ENCODE results near the gene EFCAB6. TPM values are rescaled to one million over a fixed set of nuclear protein-coding genes. Genes with fewer than 3 reads are reported as not detected.

Gene EFCAB6
- total and polyA plus RNA-seq, 9 of the 15 experiments (the other 6 are each of a cell fraction or from before 2014, with no cell fraction given) = 0.06 TPM; not detected in 8

DNA sequence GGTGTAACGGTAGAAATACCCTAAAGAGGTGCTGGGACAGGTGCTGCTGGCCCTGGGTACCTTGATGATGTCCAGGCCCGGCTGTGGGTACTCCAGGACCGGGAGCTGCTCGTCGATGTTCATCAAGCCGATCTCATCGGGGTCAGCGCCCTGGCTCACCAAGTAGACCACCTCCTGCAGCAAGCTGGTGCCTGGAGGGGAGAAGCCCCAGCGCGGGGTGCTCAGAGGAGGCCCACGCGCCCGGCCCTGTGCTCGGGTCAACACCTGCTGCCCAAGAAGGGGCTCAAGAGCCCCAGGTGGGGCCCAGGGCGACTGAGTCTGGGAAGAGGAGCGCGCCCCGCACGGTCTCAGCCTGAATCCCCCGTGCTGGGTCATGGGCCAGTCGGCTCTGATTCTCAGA, 29.6 kb upstream of the EFCAB6 start:
- no peak for ATAC-seq
- in situ Hi-C loops (cut with MboI) = no loop called here
- peaks cover 6 to 41% of the 10 kb centered on the region in 2 experiments; a peak in 4 of 5 replicates for H3K27me3 ChIP-seq (ENCODE audit: control insufficient read depth in 2 of 2, insufficient read depth in 2 of 2, low read length in 2 of 2)

DNA sequence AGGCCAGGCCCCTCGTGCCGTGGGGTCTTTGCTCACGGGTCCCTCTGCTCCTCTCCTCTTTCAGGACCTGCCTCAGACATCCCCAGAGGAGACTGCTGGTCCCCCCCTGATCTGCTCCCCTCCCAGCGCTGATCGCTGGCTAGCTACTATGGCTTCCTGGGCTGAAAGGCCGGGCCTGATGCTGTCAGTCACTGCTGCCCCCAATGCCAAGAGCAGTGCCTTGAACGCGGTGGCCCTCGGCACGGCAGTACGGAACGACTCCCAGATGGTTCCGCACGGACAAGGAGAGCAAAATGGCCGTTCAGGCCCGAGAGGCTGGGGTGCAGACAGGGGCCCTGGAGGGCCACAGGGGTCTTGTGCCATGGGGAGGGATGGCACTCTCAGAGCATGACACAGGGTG, 28.7 kb upstream of the EFCAB6 start:
- Histone ChIP-seq H3K27me3 (ENCODE audit: control insufficient read depth in 2 of 2, insufficient read depth in 2 of 2, low read length in 2 of 2) (peaks cover 6 to 32% of the 10 kb centered on the region in 2 experiments; a peak in 4 of 5 replicates), H3K9ac (ENCODE audit: insufficient read depth in 1 of 2, low read depth in 2 of 2, low read length in 2 of 2) (no peak overlapping the region), H3K9me3 (replicated peaks; ENCODE audit: control insufficient read depth, insufficient read depth, low read depth, low read length) (no peaks in the 10 kb centered on the region), H3K27ac (ENCODE audit: extremely low read depth, low read depth, low read length) (no peak overlapping the region), H2AFZ (ENCODE audit: low read depth, low read length) (no peak overlapping the region), H3K9me1 (ENCODE audit: control insufficient read depth, insufficient read depth, low read length) (no peaks in the 10 kb centered on the region), H3K79me2 (ENCODE audit: control insufficient read depth, insufficient read depth, low read length) (no peaks in the 10 kb centered on the region), H3K4me3 (no peak overlapping the region), H3K4me2 (ENCODE audit: insufficient read depth, low read length) (no peak overlapping the region), H3K36me3 (ENCODE audit: control insufficient read depth, insufficient read depth, low read length) (no peaks in the 10 kb centered on the region), H4K20me1 (replicated peaks; ENCODE audit: control insufficient read depth, insufficient read depth, low read length) (no peaks in the 10 kb centered on the region), H3K4me1 (replicated peaks in 1 of 2; ENCODE audit: control insufficient read depth in 2 of 2, insufficient read depth in 2 of 2, low read length in 2 of 2) (no peaks in the 10 kb centered on the region)
- POLR2A ChIA-PET = no interaction called here
- DNase-seq (ENCODE audit: extremely low read depth in 1 of 4, low spot score in 3 of 4) (no peak), ATAC-seq (no peak), FAIRE-seq (no peak)
- 0% methylated on average over 14 of the region's 16 CpGs for WGBS (ENCODE audit: insufficient coverage, low coverage, missing lambda C conversion rate)
- intact Hi-C loops (cut with micrococcal nuclease) = no loop called here
- CTCF ChIA-PET (ENCODE audit: low intra/inter-chr PET ratio) = no interaction called here
- BruUV-seq (replicated peaks) = no TSS peak
- no peak for TF ChIP-seq RNF2 (IDR thresholded peaks at IDR 0.05)
- no peak for TF ChIP-seq MTA2 (IDR thresholded peaks at IDR 0.05; ENCODE audit: low read depth)
- no peak for TF ChIP-seq POLR2H (tag; IDR thresholded peaks at IDR 0.05; ENCODE audit: low read depth)
- TF ChIP-seq TCF3 (CRISPR knock-in tag; IDR thresholded peaks at IDR 0.05) = no peak
- TF ChIP-seq ZNF444 (CRISPR knock-in tag; IDR thresholded peaks at IDR 0.05) = no peak
- TF ChIP-seq SP2 (IDR thresholded peaks at IDR 0.05; ENCODE audit: extremely low read depth, low read depth, low read length, poor library complexity, severe bottlenecking) = no peak
- no peak for TF ChIP-seq NCOA6 (IDR thresholded peaks at IDR 0.05)
- no peak for TF ChIP-seq FOXA3 (CRISPR knock-in tag; conservative IDR thresholded peaks at IDR 0.05 in 1 of 2, IDR thresholded peaks at IDR 0.05 in 1 of 2)
- no peak for TF ChIP-seq TCF7L2 (IDR thresholded peaks at IDR 0.05; ENCODE audit: low read depth, low read length)
- TF ChIP-seq BACH1 (tag; IDR thresholded peaks at IDR 0.05) = no peak
- TF ChIP-seq, protein P1, sequence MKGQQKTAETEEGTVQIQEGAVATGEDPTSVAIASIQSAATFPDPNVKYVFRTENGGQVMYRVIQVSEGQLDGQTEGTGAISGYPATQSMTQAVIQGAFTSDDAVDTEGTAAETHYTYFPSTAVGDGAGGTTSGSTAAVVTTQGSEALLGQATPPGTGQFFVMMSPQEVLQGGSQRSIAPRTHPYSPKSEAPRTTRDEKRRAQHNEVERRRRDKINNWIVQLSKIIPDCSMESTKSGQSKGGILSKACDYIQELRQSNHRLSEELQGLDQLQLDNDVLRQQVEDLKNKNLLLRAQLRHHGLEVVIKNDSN (CRISPR knock-in tag; IDR thresholded peaks at IDR 0.05) = no peak
- no peak for TF ChIP-seq CREB1 (IDR thresholded peaks at IDR 0.05)
- TF ChIP-seq CREB1 (CRISPR knock-in tag; IDR thresholded peaks at IDR 0.05) = no peak
- TF ChIP-seq HDAC3 (IDR thresholded peaks at IDR 0.05; ENCODE audit: borderline replicate concordance, partially characterized antibody) = no peak
- in situ Hi-C loops (cut with MboI) = no loop called here

More for the DNA sequence above, 29.6 kb upstream of the EFCAB6 start:
- H3K36me3 ChIP-seq (ENCODE audit: control insufficient read depth, insufficient read depth, low read length) = no peaks in the 10 kb centered on the region
- DNase-seq (ENCODE audit: extremely low read depth in 1 of 4, low spot score in 3 of 4) (no peak), FAIRE-seq (no peak)
- no peak overlapping the region for H3K27ac ChIP-seq (ENCODE audit: extremely low read depth, low read depth, low read length)
- H3K4me3 ChIP-seq = no peak overlapping the region
- no peak overlapping the region for H3K4me2 ChIP-seq (ENCODE audit: insufficient read depth, low read length)
- no peaks in the 10 kb centered on the region for H3K79me2 ChIP-seq (ENCODE audit: control insufficient read depth, insufficient read depth, low read length)
- CTCF ChIA-PET (ENCODE audit: low intra/inter-chr PET ratio) = no interaction called here
- no peaks in the 10 kb centered on the region for H4K20me1 ChIP-seq (replicated peaks; ENCODE audit: control insufficient read depth, insufficient read depth, low read length)
- POLR2A ChIA-PET = interaction anchor here (0.5 kb wide), 1 partner anchor 456 kb away, joined by 4 read pairs; no protein-coding TSS in a partner anchor
- H3K9ac ChIP-seq (ENCODE audit: insufficient read depth in 1 of 2, low read depth in 2 of 2, low read length in 2 of 2) = no peak overlapping the region
- no peaks in the 10 kb centered on the region for H3K4me1 ChIP-seq (replicated peaks in 1 of 2; ENCODE audit: control insufficient read depth in 2 of 2, insufficient read depth in 2 of 2, low read length in 2 of 2)
- 2% methylated on average over 16 of the region's 21 CpGs for WGBS (ENCODE audit: insufficient coverage, low coverage, missing lambda C conversion rate)
- H3K9me1 ChIP-seq (ENCODE audit: control insufficient read depth, insufficient read depth, low read length) = no peaks in the 10 kb centered on the region
- TF ChIP-seq SOX6 (IDR thresholded peaks at IDR 0.05) (no peak), HEY1 (CRISPR knock-in tag; IDR thresholded peaks at IDR 0.05; ENCODE audit: borderline replicate concordance) (no peak), EP400 (IDR thresholded peaks at IDR 0.05) (no peak), NR2F6 (CRISPR knock-in tag; IDR thresholded peaks at IDR 0.05) (no peak)
- no TSS peak for BruUV-seq (replicated peaks)
- intact Hi-C loops (cut with micrococcal nuclease) = no loop called here
- no peaks in the 10 kb centered on the region for H3K9me3 ChIP-seq (replicated peaks; ENCODE audit: control insufficient read depth, insufficient read depth, low read depth, low read length)
- no peak overlapping the region for H2AFZ ChIP-seq (ENCODE audit: low read depth, low read length)

Measured in K562 (cell line).